H9 (cell line): ENCODE data around the gene NR1I2. TPM values are rescaled to one million over a fixed set of nuclear protein-coding genes. Genes with fewer than 3 reads are reported as not detected.

Experiments
- DNase-seq: peaks from one replicate; pipeline ENCODE4 v3.0.0-alpha.2; 2017
- H2AFZ ChIP-seq: one replicate; pipeline ENCODE4 v1.6.1; 2013; ENCODE audit warnings: mild to moderate bottlenecking, low read length, control low read depth, moderate library complexity
- H2AK5ac ChIP-seq: 2 replicates; pipeline ENCODE4 v1.6.1; 2013; ENCODE audit warnings: low read length, control low read depth, mixed read lengths; ENCODE audit not compliant: insufficient read length
- H2BK120ac ChIP-seq: one replicate; pipeline ENCODE4 v1.6.1; 2013; ENCODE audit warnings: low read depth, mild to moderate bottlenecking, low read length, control low read depth, inconsistent platforms; ENCODE audit not compliant: poor library complexity, severe bottlenecking
- H2BK12ac ChIP-seq: 2 replicates; pipeline ENCODE4 v1.6.1; 2013; ENCODE audit warnings: low read length, control low read depth, mixed read lengths, low read depth; ENCODE audit not compliant: insufficient read length
- H2BK15ac ChIP-seq: 2 replicates; pipeline ENCODE4 v1.6.1; 2013; ENCODE audit warnings: low read depth, low read length, control low read depth
- H2BK20ac ChIP-seq: one replicate; pipeline ENCODE4 v1.6.1; 2013; ENCODE audit warnings: low read depth, mild to moderate bottlenecking, low read length, control low read depth, inconsistent platforms; ENCODE audit not compliant: poor library complexity, severe bottlenecking
- H2BK5ac ChIP-seq: 2 replicates; pipeline ENCODE4 v1.6.1; 2013; ENCODE audit warnings: low read length, control low read depth, mixed read lengths; ENCODE audit not compliant: insufficient read length
- H3K14ac ChIP-seq: 2 replicates; pipeline ENCODE4 v1.6.1; 2013; ENCODE audit warnings: low read length, control low read depth; ENCODE audit not compliant: insufficient read depth
- H3K18ac ChIP-seq: 2 replicates; pipeline ENCODE4 v1.6.1; 2013; ENCODE audit warnings: low read depth, mild to moderate bottlenecking, mixed read lengths, low read length, control low read depth; ENCODE audit not compliant: insufficient read length
- H3K23ac ChIP-seq: 2 replicates; pipeline ENCODE4 v1.6.1; 2013; ENCODE audit warnings: low read length, control low read depth, mixed read lengths, low read depth; ENCODE audit not compliant: insufficient read length
- H3K23me2 ChIP-seq: 2 replicates; pipeline ENCODE4 v1.6.1; 2013; ENCODE audit warnings: low read depth, mild to moderate bottlenecking, mixed read lengths, low read length, control low read depth; ENCODE audit not compliant: insufficient read length, poor library complexity, severe bottlenecking
- H3K27ac ChIP-seq: 2 replicates; pipeline ENCODE4 v1.5.1; 2013; ENCODE audit warnings: low read length, control low read depth, mixed read lengths, low read depth; ENCODE audit not compliant: insufficient read length
- H3K27me3 ChIP-seq: 2 replicates; pipeline ENCODE4 v1.6.1; 2013; ENCODE audit warnings: low read length, control low read depth, inconsistent platforms; ENCODE audit not compliant: insufficient read depth
- H3K4ac ChIP-seq: 2 replicates; pipeline ENCODE4 v1.6.1; 2013; ENCODE audit warnings: low read depth, mild to moderate bottlenecking, control low read depth, inconsistent platforms, low read length, moderate library complexity
- H3K4me1 ChIP-seq: 2 replicates; pipeline ENCODE4 v1.6.1; 2013; ENCODE audit warnings: low read length, control low read depth, inconsistent platforms; ENCODE audit not compliant: insufficient read depth
- H3K4me2 ChIP-seq: 2 replicates; pipeline ENCODE4 v1.6.1; 2013; ENCODE audit warnings: low read length, control low read depth, mixed read lengths; ENCODE audit not compliant: insufficient read length, insufficient read depth
- H3K56ac ChIP-seq: 2 replicates; pipeline ENCODE4 v1.6.1; 2013; ENCODE audit warnings: low read depth, mild to moderate bottlenecking, mixed read lengths, low read length, control low read depth; ENCODE audit not compliant: insufficient read length
- H3K79me1 ChIP-seq: 2 replicates; pipeline ENCODE4 v1.6.1; 2013; ENCODE audit warnings: low read depth, mild to moderate bottlenecking, moderate library complexity, low read length, control low read depth, inconsistent platforms; ENCODE audit not compliant: insufficient read depth, poor library complexity, severe bottlenecking
- H3K79me2 ChIP-seq: 2 replicates; pipeline ENCODE4 v1.6.1; 2013; ENCODE audit warnings: low read length, control low read depth, inconsistent platforms; ENCODE audit not compliant: insufficient read depth
- H3K9ac ChIP-seq: 2 replicates; pipeline ENCODE4 v1.6.1; 2013; ENCODE audit warnings: low read length, control low read depth, mixed read lengths; ENCODE audit not compliant: insufficient read length; ENCODE audit errors: extremely low read depth
- H3K9me3 ChIP-seq: one replicate; pipeline ENCODE4 v1.6.1; 2013; ENCODE audit warnings: low read depth, low read length, inconsistent platforms; ENCODE audit not compliant: control insufficient read depth
- H3T11ph ChIP-seq: one replicate; pipeline ENCODE4 v1.6.1; 2013; ENCODE audit warnings: mild to moderate bottlenecking, low read length, control low read depth, inconsistent platforms
- H4K20me1 ChIP-seq: one replicate; pipeline ENCODE4 v1.6.1; 2013; ENCODE audit not compliant: control insufficient read depth, insufficient read length, insufficient read depth
- H4K5ac ChIP-seq: 2 replicates; pipeline ENCODE4 v1.6.1; 2013; ENCODE audit warnings: low read depth, mild to moderate bottlenecking, mixed read lengths, low read length, control low read depth; ENCODE audit not compliant: insufficient read length
- H4K8ac ChIP-seq: replicated peaks from 2 replicates; pipeline ENCODE4 v1.6.1; 2013; ENCODE audit warnings: low read length, control low read depth, mixed read lengths, low read depth; ENCODE audit not compliant: insufficient read length
- H4K91ac ChIP-seq: 2 replicates; pipeline ENCODE4 v1.6.1; 2013; ENCODE audit warnings: low read depth, mild to moderate bottlenecking, moderate library complexity, mixed read lengths, low read length, control low read depth; ENCODE audit not compliant: insufficient read length
- H3K27ac Mint-ChIP-seq, 3 experiments: 2 replicates in 2 of 3; 3 replicates in 1 of 3; pipeline ENCODE4 v1.8.0; 2020 to 2021; ENCODE audit warnings: mixed read lengths in 3 of 3, mild to moderate bottlenecking in 1 of 3, moderate library complexity in 1 of 3
- H3K27me3 Mint-ChIP-seq: 2 replicates; pipeline ENCODE4 v1.8.0; 2021; ENCODE audit warnings: low read depth, mild to moderate bottlenecking, moderate library complexity, mixed read lengths
- H3K36me3 Mint-ChIP-seq, 3 experiments: 2 replicates in 2 of 3; 3 replicates in 1 of 3; pipeline ENCODE4 v1.8.0; 2020 to 2021; ENCODE audit warnings: low read depth in 3 of 3, mixed read lengths in 3 of 3; ENCODE audit not compliant: insufficient read depth in 1 of 3
- H3K4me1 Mint-ChIP-seq, 2 experiments: 2 replicates each; pipeline ENCODE4 v1.8.0; 2020; ENCODE audit warnings: mixed read lengths in 2 of 2
- H3K4me3 Mint-ChIP-seq, 2 experiments: 2 replicates in 1 of 2; 3 replicates in 1 of 2; pipeline ENCODE4 v1.8.0; 2020 to 2021; ENCODE audit warnings: mild to moderate bottlenecking in 2 of 2, mixed read lengths in 2 of 2, moderate library complexity in 1 of 2
- H3K9me3 Mint-ChIP-seq, 2 experiments: 2 replicates in 1 of 2; 3 replicates in 1 of 2; pipeline ENCODE4 v1.8.0; 2020; ENCODE audit warnings: mild to moderate bottlenecking in 2 of 2, mixed read lengths in 2 of 2, moderate library complexity in 1 of 2
- WGBS: extraction: QIAGEN DNeasy Blood & Tissue Kit; methylation state at CpG from one replicate; pipeline ENCODE4 v1.1.7; 2013; ENCODE audit warnings: missing lambda C conversion rate, low lambda C conversion rate, mixed read lengths; ENCODE audit not compliant: insufficient read length; ENCODE audit errors: extremely low coverage; 5-methylcytosine and 5-hydroxymethylcytosine counted together
- total RNA-seq: library from RNA; stranded (reverse); gene quantifications from 2 replicates; pipeline ENCODE4 v1.2.1, GENCODE V29; 2021
- TF ChIP-seq, protein P1 (sequence below): fragments of 200-600 bp; sonication (generic); conservative IDR thresholded peaks from 3 replicates; pipeline ENCODE4 v1.8.0; 2021; ENCODE audit warnings: antibody characterized with exemption, mild to moderate bottlenecking

Gene NR1I2
- total RNA-seq, 1 experiment from 2014 or later, result not detected

DNA sequence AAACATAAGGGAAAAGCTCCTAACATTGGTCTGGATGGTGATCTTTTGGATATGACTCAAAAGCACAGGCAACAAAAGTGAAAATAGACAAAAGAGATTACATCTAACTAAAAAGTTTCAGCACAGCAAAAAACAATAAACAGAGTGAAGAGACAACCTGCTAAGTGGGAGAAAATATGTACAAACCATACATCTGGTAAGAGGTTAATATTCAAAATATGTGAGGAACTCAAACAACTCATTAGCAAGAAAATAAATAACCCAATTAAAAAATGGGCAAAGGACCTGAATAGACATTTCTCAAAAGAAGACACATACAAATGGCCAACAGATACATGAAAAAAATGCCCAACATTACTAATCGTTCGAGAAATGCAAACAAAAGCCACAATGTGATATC lies 19.0 kb upstream of the NR1I2 start:
- Histone ChIP-seq H2BK5ac (no peak overlapping the region), H4K91ac (no peak overlapping the region), H3K79me1 (no peaks in the 10 kb centered on the region), H3K4me2 (no peak overlapping the region), H3K4me1 (no peaks in the 10 kb centered on the region), H3K9me3 (no peaks in the 10 kb centered on the region), H3K18ac (no peak overlapping the region), H3K14ac (no peak overlapping the region), H3K4ac (no peak overlapping the region), H3K27me3 (no peaks in the 10 kb centered on the region), H2BK20ac (no peak overlapping the region), H4K8ac (no peak overlapping the region), H2BK120ac (no peak overlapping the region), H2BK12ac (no peak overlapping the region), H3K9ac (no peak overlapping the region), H3K27ac (no peak overlapping the region), H3K56ac (no peak overlapping the region), H3K23ac (no peak overlapping the region), H2AFZ (no peak overlapping the region), H3K23me2 (no peaks in the 10 kb centered on the region), H2BK15ac (no peak overlapping the region), H3T11ph (no peak overlapping the region), H4K5ac (no peak overlapping the region), H2AK5ac (no peak overlapping the region), H3K79me2 (no peaks in the 10 kb centered on the region), H4K20me1 (no peaks in the 10 kb centered on the region)
- no peak for DNase-seq
- no peaks in the 10 kb centered on the region; a peak in 1 of 7 replicates for H3K36me3 Mint-ChIP-seq
- no peak overlapping the region for H3K4me3 Mint-ChIP-seq
- TF ChIP-seq, protein P1, sequence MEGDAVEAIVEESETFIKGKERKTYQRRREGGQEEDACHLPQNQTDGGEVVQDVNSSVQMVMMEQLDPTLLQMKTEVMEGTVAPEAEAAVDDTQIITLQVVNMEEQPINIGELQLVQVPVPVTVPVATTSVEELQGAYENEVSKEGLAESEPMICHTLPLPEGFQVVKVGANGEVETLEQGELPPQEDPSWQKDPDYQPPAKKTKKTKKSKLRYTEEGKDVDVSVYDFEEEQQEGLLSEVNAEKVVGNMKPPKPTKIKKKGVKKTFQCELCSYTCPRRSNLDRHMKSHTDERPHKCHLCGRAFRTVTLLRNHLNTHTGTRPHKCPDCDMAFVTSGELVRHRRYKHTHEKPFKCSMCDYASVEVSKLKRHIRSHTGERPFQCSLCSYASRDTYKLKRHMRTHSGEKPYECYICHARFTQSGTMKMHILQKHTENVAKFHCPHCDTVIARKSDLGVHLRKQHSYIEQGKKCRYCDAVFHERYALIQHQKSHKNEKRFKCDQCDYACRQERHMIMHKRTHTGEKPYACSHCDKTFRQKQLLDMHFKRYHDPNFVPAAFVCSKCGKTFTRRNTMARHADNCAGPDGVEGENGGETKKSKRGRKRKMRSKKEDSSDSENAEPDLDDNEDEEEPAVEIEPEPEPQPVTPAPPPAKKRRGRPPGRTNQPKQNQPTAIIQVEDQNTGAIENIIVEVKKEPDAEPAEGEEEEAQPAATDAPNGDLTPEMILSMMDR, result no peak
- no peaks in the 10 kb centered on the region for H3K4me1 Mint-ChIP-seq
- H3K9me3 Mint-ChIP-seq, result peaks cover 0 to 5% of the 10 kb centered on the region in 2 experiments; a peak in 4 of 5 replicates
- WGBS, result no CpG with 5 or more reads among the region's 2 CpGs
- no peak overlapping the region for H3K27ac Mint-ChIP-seq
- no peaks in the 10 kb centered on the region; the same call in 1 of the 2 replicates for H3K27me3 Mint-ChIP-seq
